C4-2B (cell line): ENCODE measurements around the gene ADSS1.

Experiments
- H3K27ac ChIP-seq: fragments of 450-650 bp; 2 replicates; pipeline ENCODE4 v1.5.1; 2017
- ZFX ChIP-seq: fragments of 450-650 bp; IDR thresholded peaks from 2 replicates; pipeline ENCODE4 v1.6.1; 2017
- TF ChIP-seq, protein P1 (sequence below): fragments of 450-650 bp; conservative IDR thresholded peaks from 2 replicates; pipeline ENCODE4 v1.5.1; 2017; ENCODE audit warnings: mild to moderate bottlenecking

Gene ADSS1

DNA sequence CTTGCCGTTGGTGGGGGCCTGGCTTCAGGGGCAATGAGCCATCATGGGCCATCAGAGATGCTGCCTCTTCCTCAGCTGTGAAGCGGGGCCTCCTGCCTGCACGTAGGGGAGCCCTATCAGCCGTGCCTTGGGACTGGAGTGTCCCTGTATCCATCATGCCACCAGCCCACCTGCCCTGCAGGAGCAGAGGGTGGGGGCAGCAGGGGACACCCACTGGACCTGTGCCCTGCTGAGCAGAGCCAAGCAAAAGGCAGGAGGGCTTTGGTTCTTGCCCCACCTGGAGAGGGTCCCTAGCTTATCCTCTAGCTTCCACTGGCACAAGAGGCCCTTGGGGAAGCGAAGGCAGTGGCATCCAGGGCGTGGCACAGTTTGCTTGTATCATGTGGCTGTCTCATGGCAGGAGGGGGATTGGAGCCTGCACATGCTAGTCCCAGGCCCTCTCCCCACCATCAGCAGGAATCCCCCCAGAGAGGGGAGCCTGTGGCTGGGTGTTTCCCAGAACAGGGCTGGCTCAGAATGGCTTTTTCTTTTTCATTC is 10.1 kb downstream of the ADSS1 start:
- no peak overlapping the region for H3K27ac ChIP-seq
- TF ChIP-seq, protein P1, sequence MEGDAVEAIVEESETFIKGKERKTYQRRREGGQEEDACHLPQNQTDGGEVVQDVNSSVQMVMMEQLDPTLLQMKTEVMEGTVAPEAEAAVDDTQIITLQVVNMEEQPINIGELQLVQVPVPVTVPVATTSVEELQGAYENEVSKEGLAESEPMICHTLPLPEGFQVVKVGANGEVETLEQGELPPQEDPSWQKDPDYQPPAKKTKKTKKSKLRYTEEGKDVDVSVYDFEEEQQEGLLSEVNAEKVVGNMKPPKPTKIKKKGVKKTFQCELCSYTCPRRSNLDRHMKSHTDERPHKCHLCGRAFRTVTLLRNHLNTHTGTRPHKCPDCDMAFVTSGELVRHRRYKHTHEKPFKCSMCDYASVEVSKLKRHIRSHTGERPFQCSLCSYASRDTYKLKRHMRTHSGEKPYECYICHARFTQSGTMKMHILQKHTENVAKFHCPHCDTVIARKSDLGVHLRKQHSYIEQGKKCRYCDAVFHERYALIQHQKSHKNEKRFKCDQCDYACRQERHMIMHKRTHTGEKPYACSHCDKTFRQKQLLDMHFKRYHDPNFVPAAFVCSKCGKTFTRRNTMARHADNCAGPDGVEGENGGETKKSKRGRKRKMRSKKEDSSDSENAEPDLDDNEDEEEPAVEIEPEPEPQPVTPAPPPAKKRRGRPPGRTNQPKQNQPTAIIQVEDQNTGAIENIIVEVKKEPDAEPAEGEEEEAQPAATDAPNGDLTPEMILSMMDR = no peak
- no peak for TF ChIP-seq ZFX

DNA sequence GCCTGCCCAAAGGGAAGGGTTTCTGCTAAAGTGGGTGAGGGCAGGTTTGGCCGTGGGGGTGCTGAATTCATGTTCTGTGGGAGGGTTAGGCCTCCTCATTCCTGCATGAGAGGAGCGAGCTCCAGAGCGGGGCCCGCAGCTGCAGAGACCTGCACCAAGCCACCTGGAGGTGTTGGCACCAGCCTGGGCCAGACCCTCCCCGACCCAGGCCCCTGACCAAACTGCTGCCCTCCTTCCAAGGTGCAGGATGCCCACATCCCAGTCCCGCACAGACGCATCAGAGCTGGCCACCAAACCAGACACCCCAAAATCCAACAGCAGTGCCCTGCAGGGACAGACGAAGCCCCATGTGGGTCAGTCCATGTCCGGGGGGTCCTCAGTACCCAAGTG is 10.6 kb downstream of the ADSS1 start:
- TF ChIP-seq ZFX = no peak
- TF ChIP-seq, protein P1 = no peak

DNA sequence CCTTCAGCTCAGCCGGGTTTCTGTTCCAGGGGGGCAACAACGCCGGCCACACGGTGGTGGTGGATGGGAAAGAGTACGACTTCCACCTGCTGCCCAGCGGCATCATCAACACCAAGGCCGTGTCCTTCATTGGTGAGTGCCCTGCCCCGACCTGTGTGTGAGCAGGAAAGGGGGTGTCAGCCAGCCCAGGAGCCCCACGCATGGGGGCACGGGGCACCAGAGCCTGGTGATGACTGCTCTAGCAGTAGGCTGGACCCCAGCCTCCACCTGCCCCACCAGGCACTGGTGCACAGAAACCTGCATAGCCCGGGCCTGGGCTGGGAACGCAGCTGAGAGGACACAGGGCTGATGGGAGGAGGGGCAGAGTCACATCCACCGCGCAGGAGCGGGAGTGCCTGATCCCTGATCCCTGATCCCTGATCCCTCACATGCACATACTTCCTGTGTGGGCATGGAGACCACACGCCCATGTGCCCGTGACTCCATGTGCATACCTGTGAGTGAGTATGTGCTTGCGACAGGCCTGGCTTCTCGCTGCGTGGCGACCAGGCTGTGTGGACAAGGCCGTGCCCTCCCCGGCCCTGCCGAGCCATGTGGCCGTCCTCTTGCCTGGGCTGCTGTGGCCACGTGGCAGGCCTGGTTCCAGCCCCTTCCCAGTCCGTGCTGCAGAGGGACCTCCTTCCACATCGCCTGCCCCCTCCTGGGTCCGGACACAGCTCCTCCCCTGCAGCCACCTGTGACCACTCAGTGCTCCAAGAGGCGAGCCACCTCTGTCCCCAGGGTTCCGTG is 11.2 kb downstream of the ADSS1 start:
- no peak overlapping the region for H3K27ac ChIP-seq
- TF ChIP-seq, protein P1 = no peak
- TF ChIP-seq ZFX = no peak

More for the DNA sequence above, 10.6 kb downstream of the ADSS1 start:
- no peak overlapping the region for H3K27ac ChIP-seq

DNA sequence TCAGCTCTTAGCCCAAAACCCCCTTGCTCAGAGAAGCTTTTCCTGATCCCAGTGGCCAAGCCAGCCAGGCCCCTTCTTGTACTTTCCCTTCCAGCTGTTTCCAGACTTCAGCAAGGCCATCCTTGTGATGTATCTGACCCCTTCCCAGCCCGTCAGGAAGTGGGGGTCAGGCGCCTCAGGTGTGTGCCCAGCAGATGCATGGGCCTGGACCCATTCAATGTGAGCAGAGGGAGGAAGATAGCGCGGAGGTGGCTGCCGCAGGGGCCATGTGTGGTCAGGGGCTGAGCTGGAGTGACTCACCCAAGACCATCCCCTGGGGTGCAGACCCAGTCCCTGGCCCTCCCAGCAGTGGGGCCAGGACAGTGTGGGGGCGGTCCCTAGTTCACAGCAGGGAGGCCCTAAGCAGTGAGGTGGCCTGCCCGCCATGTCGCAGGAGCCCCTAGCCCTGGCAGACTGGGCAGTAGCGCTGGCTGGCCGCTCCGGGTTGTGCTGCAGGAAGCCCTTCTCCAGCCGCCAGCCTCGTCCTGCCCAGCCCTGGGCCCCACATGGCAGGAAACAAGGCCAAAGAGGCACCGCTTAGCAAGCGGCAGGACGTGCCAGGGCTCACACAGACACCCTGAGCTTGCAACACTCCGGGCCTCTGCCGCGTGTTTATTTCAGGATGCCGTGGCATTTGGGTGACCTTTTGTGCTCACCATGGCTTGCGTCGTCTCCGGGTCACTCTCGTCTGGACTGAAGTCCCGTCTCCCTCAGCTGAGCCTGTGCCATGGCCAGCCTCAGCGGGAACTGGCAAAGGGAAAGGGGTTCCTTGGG is 12.0 kb downstream of the ADSS1 start:
- TF ChIP-seq ZFX = no peak
- TF ChIP-seq, protein P1 = no peak
- H3K27ac ChIP-seq = no peak overlapping the region

DNA sequence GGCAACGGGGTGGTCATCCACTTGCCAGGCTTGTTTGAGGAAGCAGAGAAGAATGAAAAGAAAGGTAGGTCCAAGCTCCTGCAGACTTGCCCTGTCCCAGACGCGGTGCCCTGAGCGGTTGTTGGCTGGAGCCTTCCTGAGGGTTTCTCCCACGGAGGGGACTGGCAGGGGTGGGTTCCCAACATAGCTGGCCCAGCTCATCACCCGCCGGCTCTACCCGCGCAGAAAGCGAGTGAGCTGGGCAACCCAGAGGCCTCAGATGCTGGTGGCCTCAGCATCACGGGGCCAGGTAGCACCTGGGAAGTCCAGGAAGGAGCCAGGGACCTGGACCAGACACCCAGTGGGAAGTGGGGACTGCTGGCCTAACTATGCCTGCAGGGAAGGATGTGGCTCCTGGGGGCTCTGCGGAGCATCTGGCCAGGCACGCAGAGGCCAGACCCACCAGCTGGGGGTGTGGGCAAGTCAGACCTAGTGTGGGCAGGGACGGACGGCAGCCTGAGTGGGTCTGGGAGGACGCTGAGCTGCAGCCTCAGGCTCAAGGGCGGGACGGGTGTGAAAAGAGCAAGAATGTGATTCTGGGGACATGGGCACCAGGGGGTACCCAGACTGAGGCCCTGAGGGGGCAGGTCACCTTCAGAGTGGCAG is 14.5 kb downstream of the ADSS1 start:
- TF ChIP-seq, protein P1 = no peak
- TF ChIP-seq ZFX = no peak
- no peak overlapping the region for H3K27ac ChIP-seq

DNA sequence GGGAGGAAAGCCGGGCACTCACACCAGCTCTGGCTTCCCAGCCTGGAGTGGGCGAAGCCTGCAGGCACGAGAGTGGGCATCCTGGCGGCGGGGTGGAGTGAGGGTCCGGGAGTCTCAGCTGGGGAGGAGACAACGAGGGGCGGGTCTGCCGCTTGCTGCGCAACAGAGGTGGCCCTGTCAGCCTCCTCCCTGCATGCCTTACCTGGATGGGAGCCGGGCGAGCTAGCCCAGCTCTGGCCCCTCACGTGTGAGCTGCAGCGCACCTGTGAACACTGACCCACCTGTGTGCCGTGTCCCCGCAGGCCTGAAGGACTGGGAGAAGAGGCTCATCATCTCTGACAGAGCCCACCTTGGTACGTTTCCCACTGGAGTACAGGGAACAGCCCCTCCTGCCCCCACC is 15.0 kb downstream of the ADSS1 start:
- H3K27ac ChIP-seq = no peak overlapping the region
- TF ChIP-seq, protein P1 = no peak
- TF ChIP-seq ZFX = no peak
